HL-60 (cell line): ENCODE results near the gene ACOD1.
"Not testable (repeated sequence)": the region's sequence is repeated elsewhere in the genome, so short reads cannot be mapped to it uniquely, and the experiment has no call there.

Experiments used
- DNase-seq, 2 experiments: peaks; one replicate each; pipeline ENCODE4 v3.0.0-alpha.2; 2010 to 2020; ENCODE audit warnings: low read depth in 1 of 2, low spot score in 1 of 2
- H3K27ac ChIP-seq: fragments of 250-450 bp; sonication (Bioruptor Pico); replicated peaks from 2 replicates; pipeline ENCODE4 v1.5.1; 2020; ENCODE audit warnings: mild to moderate bottlenecking, moderate library complexity
- H3K27me3 ChIP-seq: fragments of 250-450 bp; sonication (Bioruptor Pico); 2 replicates; pipeline ENCODE4 v1.5.1; 2021; ENCODE audit warnings: mild to moderate bottlenecking, moderate library complexity; ENCODE audit not compliant: insufficient read depth, poor library complexity, severe bottlenecking
- H3K4me3 ChIP-seq: replicated peaks from 2 replicates; pipeline ENCODE4 v1.5.1; 2011; ENCODE audit warnings: mild to moderate bottlenecking, control low read depth, low read length; ENCODE audit not compliant: insufficient read depth
- CTCF ChIP-seq: IDR thresholded peaks from one replicate; pipeline ENCODE4 v1.5.1; 2011; ENCODE audit warnings: low read length, control low read depth, inconsistent platforms; ENCODE audit not compliant: insufficient read depth
- GABPA ChIP-seq: IDR thresholded peaks from 2 replicates; pipeline ENCODE4 v1.6.1; 2012; ENCODE audit warnings: low read depth
- POLR2AphosphoS5 ChIP-seq: IDR thresholded peaks from 2 replicates; pipeline ENCODE4 v1.6.1; 2012; ENCODE audit warnings: low read depth
- SPI1 ChIP-seq: IDR thresholded peaks from 2 replicates; pipeline ENCODE4 v1.6.1; 2012; ENCODE audit warnings: low read depth, mild to moderate bottlenecking, borderline replicate concordance
- long read RNA-seq: library from polyadenylated mRNA; unstranded; transcript quantifications from one replicate; pipeline ENCODE4 v2.0.0, GENCODE V29; 2020
- TF ChIP-seq, protein P1 (sequence below): IDR thresholded peaks from 2 replicates; pipeline ENCODE4 v1.6.1; 2012; ENCODE audit warnings: low read depth; ENCODE audit not compliant: insufficient replicate concordance

Gene ACOD1
- long read RNA-seq = 0 reads

DNA sequence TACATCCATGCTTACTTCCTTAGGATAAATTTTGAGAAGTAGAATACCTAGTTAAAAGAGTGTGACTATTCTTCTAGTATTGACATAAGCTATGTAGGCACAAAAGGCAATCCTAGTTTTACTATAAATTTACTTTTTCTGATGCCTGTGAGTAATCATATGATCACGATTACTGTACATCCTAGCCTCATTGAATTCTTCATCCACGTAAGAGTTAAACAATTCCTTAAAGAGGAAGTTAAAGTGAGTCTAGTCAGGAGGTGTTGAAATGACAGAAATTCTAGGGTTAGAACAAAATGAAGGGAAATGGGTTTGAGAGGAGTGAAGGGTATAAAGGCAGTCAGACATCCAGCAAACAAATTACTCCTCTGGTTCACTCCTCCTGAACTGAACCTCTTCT, at the start of gene ACOD1:
TSS of gene ACOD1 (plus strand) at position 363 of the 400 bp plus-strand sequence. CDS start 48 bp downstream, outside the sequence.
- Histone ChIP-seq H3K4me3 (no peak within 1 kb of the TSS), H3K27ac (no peak within 1 kb of the TSS), H3K27me3 (no peaks in the 10 kb centered on the region)
- TF ChIP-seq POLR2AphosphoS5 (no peak), CTCF (no peak), SPI1 (no peak), GABPA (no peak)
- TF ChIP-seq, protein P1, sequence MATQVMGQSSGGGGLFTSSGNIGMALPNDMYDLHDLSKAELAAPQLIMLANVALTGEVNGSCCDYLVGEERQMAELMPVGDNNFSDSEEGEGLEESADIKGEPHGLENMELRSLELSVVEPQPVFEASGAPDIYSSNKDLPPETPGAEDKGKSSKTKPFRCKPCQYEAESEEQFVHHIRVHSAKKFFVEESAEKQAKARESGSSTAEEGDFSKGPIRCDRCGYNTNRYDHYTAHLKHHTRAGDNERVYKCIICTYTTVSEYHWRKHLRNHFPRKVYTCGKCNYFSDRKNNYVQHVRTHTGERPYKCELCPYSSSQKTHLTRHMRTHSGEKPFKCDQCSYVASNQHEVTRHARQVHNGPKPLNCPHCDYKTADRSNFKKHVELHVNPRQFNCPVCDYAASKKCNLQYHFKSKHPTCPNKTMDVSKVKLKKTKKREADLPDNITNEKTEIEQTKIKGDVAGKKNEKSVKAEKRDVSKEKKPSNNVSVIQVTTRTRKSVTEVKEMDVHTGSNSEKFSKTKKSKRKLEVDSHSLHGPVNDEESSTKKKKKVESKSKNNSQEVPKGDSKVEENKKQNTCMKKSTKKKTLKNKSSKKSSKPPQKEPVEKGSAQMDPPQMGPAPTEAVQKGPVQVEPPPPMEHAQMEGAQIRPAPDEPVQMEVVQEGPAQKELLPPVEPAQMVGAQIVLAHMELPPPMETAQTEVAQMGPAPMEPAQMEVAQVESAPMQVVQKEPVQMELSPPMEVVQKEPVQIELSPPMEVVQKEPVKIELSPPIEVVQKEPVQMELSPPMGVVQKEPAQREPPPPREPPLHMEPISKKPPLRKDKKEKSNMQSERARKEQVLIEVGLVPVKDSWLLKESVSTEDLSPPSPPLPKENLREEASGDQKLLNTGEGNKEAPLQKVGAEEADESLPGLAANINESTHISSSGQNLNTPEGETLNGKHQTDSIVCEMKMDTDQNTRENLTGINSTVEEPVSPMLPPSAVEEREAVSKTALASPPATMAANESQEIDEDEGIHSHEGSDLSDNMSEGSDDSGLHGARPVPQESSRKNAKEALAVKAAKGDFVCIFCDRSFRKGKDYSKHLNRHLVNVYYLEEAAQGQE = no peak
- DNase-seq = peak in 1 of 2 experiments; percentile 28

DNA sequence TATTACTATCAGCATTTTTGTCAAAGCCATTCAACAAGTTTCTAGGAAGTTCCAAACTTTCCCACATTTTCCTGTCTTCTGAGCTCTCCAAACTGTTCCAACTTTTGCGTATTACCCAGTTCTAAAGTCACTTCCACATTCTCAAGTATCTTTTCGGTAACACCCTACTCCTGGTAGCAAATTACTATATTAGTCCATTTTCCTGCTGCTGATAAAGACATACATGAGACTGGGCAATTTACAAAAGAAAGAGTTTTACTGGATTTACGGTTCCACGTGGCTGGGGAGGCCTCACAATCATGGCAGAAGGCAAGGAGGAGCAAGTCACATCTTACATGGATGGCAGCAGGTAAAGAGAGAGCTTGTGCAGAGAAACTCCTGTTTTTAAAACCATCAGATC, 49.2 kb upstream of the ACOD1 start:
- DNase-seq, H3K4me3 ChIP-seq, H3K27me3 ChIP-seq, H3K27ac ChIP-seq: not testable (repeated sequence)

GRCh38 chr13:76903544-76904162, 44.7 kb upstream of the ACOD1 start:
- TF ChIP-seq POLR2AphosphoS5 (no peak), GABPA (no peak), SPI1 (no peak), CTCF (peak; percentile 100)
- TF ChIP-seq, protein P1 = no peak
- Histone ChIP-seq H3K27ac (no peak overlapping the region), H3K27me3 (peaks cover 3% of the 10 kb centered on the region), H3K4me3 (no peak overlapping the region)
- peak in 1 of 2 experiments; percentile 81 for DNase-seq

- no peak overlapping the region for H3K27ac ChIP-seq
- no peak for DNase-seq
- peaks cover 3% of the 10 kb centered on the region for H3K27me3 ChIP-seq
- H3K4me3 ChIP-seq = no peak overlapping the region
- TF ChIP-seq POLR2AphosphoS5 (no peak), CTCF (no peak), SPI1 (no peak), GABPA (no peak)
- TF ChIP-seq, protein P1 = no peak
Measured at GRCh38 chr13:76904507-76904906, 43.8 kb upstream of the ACOD1 start.
